Panc1 (cell line): ENCODE measurements around the gene CCDC171. TPM values are rescaled to one million over a fixed set of nuclear protein-coding genes. Genes with fewer than 3 reads are reported as not detected.

Experiments used
- ATAC-seq: fragments of 200-7000 bp; cut with Tn5 transposase; 2 replicates; pipeline ENCODE4 v1.9.1; 2020; ENCODE audit warnings: mild to moderate bottlenecking, moderate library complexity
- BruUV-seq: library from RNA; stranded (reverse); fragments of 400-500 nt; replicated peaks from 2 replicates; lab custom pipeline; 2021; lab: Mats Ljungman, UMichigan
- CTCF ChIA-PET: fragments of 300-600 bp; sonication (Branson Sonifier 250); formaldehyde crosslinking; loops from one replicate; lab custom pipeline; 2022; ENCODE audit warnings: antibody characterized with exemption; lab: Charles Lee
- POLR2A ChIA-PET: fragments of 300-600 bp; sonication (Branson Sonifier 250); formaldehyde crosslinking; loops from one replicate; lab custom pipeline; 2022; ENCODE audit warnings: antibody characterized with exemption; lab: Charles Lee
- DNase-seq: peaks from one replicate; pipeline ENCODE4 v3.0.0-alpha.2; 2010; ENCODE audit warnings: low read depth, low spot score
- H3K27ac ChIP-seq: 2 replicates; pipeline ENCODE4 v1.5.1; 2011; ENCODE audit warnings: mild to moderate bottlenecking, low read length, inconsistent platforms
- H3K27me3 ChIP-seq: fragments of 200-500 bp; sonication (Bioruptor generic); 2 replicates; pipeline ENCODE4 v1.6.0; 2014; ENCODE audit warnings: low read length, inconsistent platforms; ENCODE audit not compliant: control insufficient read depth, insufficient read depth
- H3K36me3 ChIP-seq: fragments of 200-500 bp; sonication (Bioruptor generic); 2 replicates; pipeline ENCODE4 v1.5.1; 2014; ENCODE audit warnings: inconsistent platforms, mild to moderate bottlenecking, low read length, moderate library complexity; ENCODE audit not compliant: control insufficient read depth, insufficient read depth
- H3K4me1 ChIP-seq: 2 replicates; pipeline ENCODE4 v1.5.1; 2011; ENCODE audit warnings: inconsistent platforms, mild to moderate bottlenecking, low read length, moderate library complexity; ENCODE audit not compliant: control insufficient read depth, insufficient read depth
- H3K4me3 ChIP-seq, 2 experiments: 2 replicates each; pipeline ENCODE4 v1.5.1; 2011 to 2012; ENCODE audit warnings: low read depth in 2 of 2, low read length in 2 of 2, mild to moderate bottlenecking in 2 of 2, inconsistent platforms in 1 of 2, moderate library complexity in 1 of 2
- H3K9me3 ChIP-seq: fragments of 200-500 bp; sonication (Bioruptor generic); 2 replicates; pipeline ENCODE4 v1.5.1; 2014; ENCODE audit warnings: low read depth, mild to moderate bottlenecking, inconsistent platforms, low read length, moderate library complexity; ENCODE audit not compliant: control insufficient read depth, insufficient read depth
- CTCF ChIP-seq: fragments of 450-650 bp; IDR thresholded peaks from 2 replicates; pipeline ENCODE4 v1.5.1; 2017; ENCODE audit warnings: mild to moderate bottlenecking
- POLR2AphosphoS5 ChIP-seq: IDR thresholded peaks from 2 replicates; pipeline ENCODE4 v1.6.1; 2012; ENCODE audit warnings: mild to moderate bottlenecking, low read depth, low read length, moderate library complexity
- SIN3A ChIP-seq: IDR thresholded peaks from 2 replicates; pipeline ENCODE4 v1.6.1; 2012; ENCODE audit warnings: low read depth, mild to moderate bottlenecking, low read length, moderate library complexity, borderline replicate concordance; ENCODE audit not compliant: insufficient read depth
- TCF7L2 ChIP-seq: IDR thresholded peaks from 2 replicates; pipeline ENCODE4 v1.6.1; 2011; ENCODE audit warnings: mild to moderate bottlenecking, low read depth, low read length, inconsistent platforms
- in situ Hi-C: cut with HindIII; loops from 2 replicates; pipeline ENCODE4 v1.10.0; 2016; ENCODE audit warnings: low sequenced_read_pairs, low pct_unique_long_range_greater_than_20kb
- intact Hi-C: fragments of 100-400 bp; cut with micrococcal nuclease; formaldehyde crosslinking; loops from one replicate; pipeline ENCODE4 v1.10.0; 2022; ENCODE audit not compliant: unreplicated experiment
- total RNA-seq: library from RNA; stranded (reverse); gene quantifications from one replicate; pipeline ENCODE4 v1.2.1, GENCODE V29; 2021; ENCODE audit not compliant: unreplicated experiment
- TF ChIP-seq, protein P1 (sequence below), 2 experiments: IDR thresholded peaks; 2 replicates each; pipeline ENCODE4 v1.6.1; 2011 to 2012; ENCODE audit warnings: low read depth in 2 of 2, control low read depth in 1 of 2, low read length in 1 of 2, mild to moderate bottlenecking in 1 of 2, moderate library complexity in 1 of 2; ENCODE audit not compliant: insufficient read depth in 1 of 2

Gene CCDC171
- total RNA-seq, 1 experiment from 2014 or later = 1.5 TPM

DNA sequence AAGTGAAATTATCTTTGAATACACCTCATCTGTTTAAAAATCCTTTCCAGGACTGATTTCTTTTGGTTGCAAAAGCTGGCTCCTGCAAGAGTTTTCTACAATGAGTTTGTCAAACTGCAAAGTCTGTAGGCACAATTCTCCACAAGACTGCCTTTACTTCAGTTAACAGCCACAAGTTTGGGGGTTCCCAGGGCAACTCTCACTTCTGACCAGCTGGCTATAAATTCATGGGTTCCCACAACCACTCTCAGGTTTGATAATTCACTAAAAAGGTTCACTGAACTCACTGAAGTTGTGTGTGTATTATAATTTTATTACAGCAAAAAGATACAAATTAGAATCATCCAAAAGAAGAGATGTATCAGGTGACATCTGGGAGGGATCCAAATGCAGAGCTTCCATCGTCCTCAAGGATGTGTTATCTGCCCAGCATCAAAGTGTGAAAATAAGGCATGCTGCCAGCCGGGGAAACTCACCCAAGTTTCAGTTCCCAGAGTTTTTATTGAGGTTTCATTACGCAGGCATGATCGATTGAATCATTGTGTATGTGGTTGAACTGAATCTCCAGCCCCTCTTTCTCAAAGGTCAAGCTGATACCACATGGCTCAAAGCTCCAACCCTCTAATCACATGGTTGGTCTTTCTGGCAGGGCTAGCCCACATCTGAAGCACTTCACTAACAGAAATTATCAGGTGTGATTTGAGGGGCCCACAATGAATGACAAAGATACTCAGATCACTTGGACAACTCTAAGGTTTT, 23.1 kb upstream of the CCDC171 start:
- no peak for TF ChIP-seq POLR2AphosphoS5
- no peak for TF ChIP-seq TCF7L2
- no peak for ATAC-seq
- ChIA-PET POLR2A (no interaction called here), CTCF (no interaction called here)
- no peaks in the 10 kb centered on the region for H3K4me1 ChIP-seq
- no TSS peak for BruUV-seq
- DNase-seq = no peak
- H3K9me3 ChIP-seq = no peaks in the 10 kb centered on the region
- in situ Hi-C loops (no loop called here), intact Hi-C loops (no loop called here)
- H3K27ac ChIP-seq = no peak overlapping the region
- no peaks in the 10 kb centered on the region for H3K27me3 ChIP-seq
- no peak overlapping the region for H3K4me3 ChIP-seq
- H3K36me3 ChIP-seq = no peaks in the 10 kb centered on the region

DNA sequence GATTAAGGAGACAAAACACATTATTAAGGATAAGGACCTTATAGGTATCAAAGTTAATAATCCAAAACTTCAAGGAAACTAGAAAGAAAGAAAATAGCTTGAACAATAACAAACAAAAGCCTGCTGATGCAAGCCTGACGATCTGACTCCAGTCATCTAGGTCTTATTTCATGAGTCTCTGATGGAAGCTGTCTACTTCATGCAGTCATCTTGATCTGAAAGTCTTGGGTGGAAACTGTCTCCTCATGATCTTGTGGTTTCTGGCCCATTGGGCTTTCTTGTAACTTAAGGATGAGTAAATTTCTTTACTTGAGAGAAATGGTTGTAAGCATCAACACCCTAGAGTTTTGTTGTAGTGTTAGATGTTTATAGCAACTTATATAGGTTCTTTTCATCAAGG, 21.5 kb upstream of the CCDC171 start:
- Histone ChIP-seq H3K9me3 (no peaks in the 10 kb centered on the region), H3K4me1 (no peaks in the 10 kb centered on the region), H3K4me3 (no peak overlapping the region), H3K27me3 (no peaks in the 10 kb centered on the region), H3K27ac (no peak overlapping the region), H3K36me3 (no peaks in the 10 kb centered on the region)
- no peak for DNase-seq
- ChIA-PET CTCF (no interaction called here), POLR2A (no interaction called here)
- intact Hi-C loops (no loop called here), in situ Hi-C loops (no loop called here)
- no TSS peak for BruUV-seq
- TF ChIP-seq POLR2AphosphoS5 = no peak
- TF ChIP-seq CTCF = no peak
- TF ChIP-seq, protein P1, sequence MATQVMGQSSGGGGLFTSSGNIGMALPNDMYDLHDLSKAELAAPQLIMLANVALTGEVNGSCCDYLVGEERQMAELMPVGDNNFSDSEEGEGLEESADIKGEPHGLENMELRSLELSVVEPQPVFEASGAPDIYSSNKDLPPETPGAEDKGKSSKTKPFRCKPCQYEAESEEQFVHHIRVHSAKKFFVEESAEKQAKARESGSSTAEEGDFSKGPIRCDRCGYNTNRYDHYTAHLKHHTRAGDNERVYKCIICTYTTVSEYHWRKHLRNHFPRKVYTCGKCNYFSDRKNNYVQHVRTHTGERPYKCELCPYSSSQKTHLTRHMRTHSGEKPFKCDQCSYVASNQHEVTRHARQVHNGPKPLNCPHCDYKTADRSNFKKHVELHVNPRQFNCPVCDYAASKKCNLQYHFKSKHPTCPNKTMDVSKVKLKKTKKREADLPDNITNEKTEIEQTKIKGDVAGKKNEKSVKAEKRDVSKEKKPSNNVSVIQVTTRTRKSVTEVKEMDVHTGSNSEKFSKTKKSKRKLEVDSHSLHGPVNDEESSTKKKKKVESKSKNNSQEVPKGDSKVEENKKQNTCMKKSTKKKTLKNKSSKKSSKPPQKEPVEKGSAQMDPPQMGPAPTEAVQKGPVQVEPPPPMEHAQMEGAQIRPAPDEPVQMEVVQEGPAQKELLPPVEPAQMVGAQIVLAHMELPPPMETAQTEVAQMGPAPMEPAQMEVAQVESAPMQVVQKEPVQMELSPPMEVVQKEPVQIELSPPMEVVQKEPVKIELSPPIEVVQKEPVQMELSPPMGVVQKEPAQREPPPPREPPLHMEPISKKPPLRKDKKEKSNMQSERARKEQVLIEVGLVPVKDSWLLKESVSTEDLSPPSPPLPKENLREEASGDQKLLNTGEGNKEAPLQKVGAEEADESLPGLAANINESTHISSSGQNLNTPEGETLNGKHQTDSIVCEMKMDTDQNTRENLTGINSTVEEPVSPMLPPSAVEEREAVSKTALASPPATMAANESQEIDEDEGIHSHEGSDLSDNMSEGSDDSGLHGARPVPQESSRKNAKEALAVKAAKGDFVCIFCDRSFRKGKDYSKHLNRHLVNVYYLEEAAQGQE (IDR thresholded peaks at IDR 0.05; ENCODE audit: insufficient read depth in 1 of 2, low read depth in 2 of 2, low read length in 1 of 2) = no peak
- no peak for TF ChIP-seq TCF7L2
- TF ChIP-seq SIN3A = no peak
- ATAC-seq = no peak

GRCh38 chr9:15541872-15542271, 11.0 kb upstream of the CCDC171 start:
- CTCF ChIA-PET = no interaction called here
- Histone ChIP-seq H3K27me3 (no peaks in the 10 kb centered on the region), H3K36me3 (no peaks in the 10 kb centered on the region), H3K27ac (no peak overlapping the region), H3K9me3 (no peaks in the 10 kb centered on the region), H3K4me3 (no peak overlapping the region), H3K4me1 (no peaks in the 10 kb centered on the region)
- no peak for TF ChIP-seq CTCF
- TF ChIP-seq TCF7L2 = no peak
- TF ChIP-seq SIN3A = no peak
- no peak for TF ChIP-seq POLR2AphosphoS5
- TF ChIP-seq, protein P1 (IDR thresholded peaks at IDR 0.05; ENCODE audit: insufficient read depth in 1 of 2, low read depth in 2 of 2, low read length in 1 of 2) = no peak
- POLR2A ChIA-PET = no interaction called here
- intact Hi-C loops = no loop called here
- no TSS peak for BruUV-seq
- DNase-seq (no peak), ATAC-seq (no peak)
- in situ Hi-C loops = no loop called here
